HG02852 (cell line): ENCODE results near the gene FRMPD4.

Experiments
- ATAC-seq: cut with Tn5 transposase; IDR thresholded peaks from one replicate; pipeline ENCODE4 v1.9.1; 2021; ENCODE audit warnings: mild to moderate bottlenecking, moderate library complexity; ENCODE audit not compliant: unreplicated experiment

The FRMPD4 gene

DNA sequence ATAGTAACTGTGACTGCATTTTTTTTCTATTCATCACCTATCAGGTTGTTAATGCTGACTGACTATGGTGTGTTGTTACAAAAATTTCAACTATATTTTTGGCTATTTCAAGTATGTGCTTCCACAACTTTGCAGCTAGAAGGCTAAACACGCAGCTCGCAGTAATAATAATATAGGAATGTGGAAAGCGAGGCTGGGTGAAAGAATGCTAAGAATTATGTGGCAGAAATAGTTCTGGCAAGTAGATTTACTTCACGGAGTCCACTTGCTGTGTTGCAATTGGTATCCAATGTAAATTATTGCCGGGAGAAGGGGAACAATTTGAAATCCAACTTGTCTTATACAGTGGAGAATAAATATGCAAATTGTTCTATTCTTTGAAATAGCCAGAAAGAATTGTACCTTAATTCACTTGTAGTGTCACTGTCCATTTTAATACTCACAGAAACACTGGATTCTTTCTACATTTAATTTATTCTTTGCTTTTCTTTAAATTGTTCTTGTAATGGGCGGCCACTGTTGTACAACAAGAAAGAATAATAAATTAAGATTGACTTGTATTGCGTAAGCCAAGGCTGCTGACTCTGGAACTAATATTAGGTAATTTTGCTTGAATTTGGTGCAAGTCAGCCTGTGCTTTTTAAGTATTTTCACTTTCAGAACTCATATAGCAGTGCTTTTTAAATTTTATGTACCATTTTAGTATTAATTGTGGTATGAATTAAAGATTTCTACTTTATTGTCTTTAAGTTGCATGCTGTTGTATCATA lies 154.9 kb downstream of the FRMPD4 start:
- ATAC-seq = no peak

GRCh38 chrX:12297353-12297752 lies 159.1 kb downstream of the FRMPD4 start:
- ATAC-seq = no peak

- ATAC-seq = no peak
Measured at GRCh38 chrX:12301288-12301687, 163.0 kb downstream of the FRMPD4 start.

- ATAC-seq = no peak
Measured at GRCh38 chrX:12304261-12304660, 166.0 kb downstream of the FRMPD4 start.

GRCh38 chrX:12307961-12308360 lies 169.7 kb downstream of the FRMPD4 start:
- ATAC-seq = no peak

- no peak for ATAC-seq
Measured at GRCh38 chrX:12308420-12308819, 170.1 kb downstream of the FRMPD4 start.

DNA sequence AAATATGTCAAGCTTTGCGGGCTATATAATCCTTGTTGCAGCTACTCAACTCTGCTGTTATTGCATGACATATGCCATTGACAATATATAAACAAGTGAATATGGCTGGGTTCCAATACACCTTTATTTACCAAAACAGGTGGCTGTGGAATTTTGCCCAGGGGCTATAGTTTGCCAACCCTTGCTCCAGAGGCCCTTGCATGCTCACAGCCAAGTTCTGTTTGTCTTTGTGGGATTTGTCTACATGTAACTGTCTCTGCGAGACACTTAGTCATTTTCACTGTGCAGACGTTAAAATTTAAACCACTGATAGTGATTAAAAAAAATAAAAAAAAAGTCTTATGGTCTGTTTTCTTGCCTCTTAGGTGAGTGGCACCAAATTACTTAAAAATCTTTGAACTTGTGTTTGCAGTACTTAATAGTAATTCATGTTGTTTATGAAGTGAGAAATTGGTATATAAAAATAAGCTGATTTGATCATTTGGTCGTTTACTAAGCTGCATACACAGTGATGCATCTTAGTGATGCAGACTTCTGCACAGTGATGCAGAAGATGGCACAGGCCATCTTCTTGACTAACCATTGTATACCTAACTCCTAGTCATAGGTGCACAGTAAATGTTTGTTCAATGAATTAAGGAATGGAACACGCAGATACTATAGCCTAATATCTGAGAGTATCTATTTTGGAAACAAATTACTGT lies 170.9 kb downstream of the FRMPD4 start:
- no peak for ATAC-seq

- no peak for ATAC-seq
Measured at GRCh38 chrX:12309744-12310076, 171.4 kb downstream of the FRMPD4 start.

- no peak for ATAC-seq
Measured at GRCh38 chrX:12314651-12315050, 176.4 kb downstream of the FRMPD4 start.

DNA sequence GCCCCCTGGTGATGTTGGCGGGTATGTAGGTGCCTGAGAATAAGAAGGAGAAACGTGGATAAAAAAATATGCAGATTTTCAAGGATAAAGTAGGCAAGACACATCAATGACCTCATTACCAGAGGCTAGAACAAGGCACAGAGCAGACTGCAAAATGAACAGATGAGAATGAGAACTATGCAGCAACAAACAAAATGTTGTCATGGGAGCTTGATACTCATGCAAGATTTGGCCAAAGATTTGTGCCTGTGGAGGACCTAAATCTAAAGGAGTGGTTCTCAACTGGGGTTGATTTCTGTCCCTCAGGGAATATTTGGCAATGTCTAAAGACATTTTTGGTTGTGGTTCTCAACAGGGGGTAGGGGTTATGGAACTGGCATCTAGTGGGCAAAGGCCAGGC lies 177.3 kb downstream of the FRMPD4 start:
- no peak for ATAC-seq

- ATAC-seq = no peak
Measured at GRCh38 chrX:12319003-12319519, 180.8 kb downstream of the FRMPD4 start.

DNA sequence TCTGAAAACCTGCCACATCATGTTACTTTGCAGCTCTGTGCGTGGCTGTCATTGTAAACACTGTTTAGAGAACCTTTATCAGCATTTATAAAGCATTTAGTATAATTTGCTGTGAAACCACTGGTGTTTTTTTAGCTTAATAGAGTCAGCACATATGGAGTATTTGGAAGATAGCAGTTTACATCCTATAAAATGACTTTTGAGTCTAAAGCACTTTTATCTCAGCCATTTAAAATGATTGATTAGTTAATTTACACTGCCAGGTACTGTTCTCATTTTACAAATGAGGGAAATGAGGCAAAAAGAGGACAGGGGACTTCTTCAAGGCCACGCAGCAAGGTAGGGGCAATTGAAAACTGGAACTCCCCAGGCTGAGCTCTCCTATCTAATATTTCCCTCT lies 181.7 kb downstream of the FRMPD4 start:
- ATAC-seq = no peak

DNA sequence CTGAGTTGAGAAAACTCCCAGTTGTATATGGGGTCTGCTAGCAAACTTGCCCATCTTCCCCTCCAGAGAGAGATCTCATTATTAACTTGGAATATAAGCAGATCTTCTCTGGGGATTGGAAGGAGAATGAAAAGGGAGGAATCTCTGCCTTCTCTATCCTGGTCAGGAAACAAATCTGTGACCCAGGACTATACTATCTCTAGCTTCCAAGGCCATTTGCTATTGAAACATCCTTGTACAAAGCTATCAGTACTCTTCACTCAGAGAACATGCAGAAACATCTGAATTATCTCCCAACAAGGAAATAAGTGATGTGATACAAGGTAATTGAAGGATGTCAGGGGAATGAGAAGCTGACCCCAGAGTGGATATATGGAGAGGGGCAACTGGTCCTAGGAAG lies 183.8 kb downstream of the FRMPD4 start:
- no peak for ATAC-seq

DNA sequence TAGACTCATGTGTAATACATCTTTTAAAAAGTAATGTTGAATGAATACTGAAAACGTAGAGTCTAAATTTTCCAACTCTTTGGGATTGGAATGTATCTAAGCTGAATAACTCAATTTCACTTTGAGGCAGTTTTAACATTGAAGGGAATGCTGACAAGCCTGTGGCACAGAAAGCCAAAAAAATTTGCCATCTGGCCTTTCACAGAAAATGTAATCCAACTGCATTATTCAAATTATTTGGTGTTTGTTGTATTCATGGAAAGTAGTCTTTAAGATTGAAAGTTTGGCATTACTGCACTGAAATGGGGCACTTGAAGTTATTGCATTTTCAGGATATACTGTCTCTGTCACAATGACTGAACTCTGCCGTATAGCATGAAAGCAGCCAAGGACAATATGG lies 186.9 kb downstream of the FRMPD4 start:
- ATAC-seq = no peak

GRCh38 chrX:12327836-12328235 lies 189.6 kb downstream of the FRMPD4 start:
- no peak for ATAC-seq

DNA sequence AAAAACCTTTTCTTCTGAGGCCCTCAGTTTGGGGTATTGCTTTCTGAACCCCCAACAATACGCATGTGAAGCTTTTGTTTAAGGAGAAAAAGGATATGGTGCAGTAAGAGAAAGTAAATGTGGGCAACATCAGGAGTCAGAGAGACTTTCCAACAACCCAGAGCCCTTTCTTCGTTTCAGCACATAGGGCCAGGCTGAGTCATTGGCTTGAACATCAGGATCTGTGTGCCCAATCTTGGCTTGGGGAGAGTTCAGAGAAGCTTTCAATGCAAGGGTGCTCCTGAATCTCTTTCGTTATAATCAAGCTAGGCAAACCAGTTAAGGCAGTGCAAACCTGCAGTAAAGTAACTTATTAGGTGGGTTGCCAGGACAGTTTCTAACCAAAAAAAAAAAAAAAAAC lies 191.2 kb downstream of the FRMPD4 start:
- no peak for ATAC-seq

GRCh38 chrX:12330841-12331240 lies 192.6 kb downstream of the FRMPD4 start:
- no peak for ATAC-seq

DNA sequence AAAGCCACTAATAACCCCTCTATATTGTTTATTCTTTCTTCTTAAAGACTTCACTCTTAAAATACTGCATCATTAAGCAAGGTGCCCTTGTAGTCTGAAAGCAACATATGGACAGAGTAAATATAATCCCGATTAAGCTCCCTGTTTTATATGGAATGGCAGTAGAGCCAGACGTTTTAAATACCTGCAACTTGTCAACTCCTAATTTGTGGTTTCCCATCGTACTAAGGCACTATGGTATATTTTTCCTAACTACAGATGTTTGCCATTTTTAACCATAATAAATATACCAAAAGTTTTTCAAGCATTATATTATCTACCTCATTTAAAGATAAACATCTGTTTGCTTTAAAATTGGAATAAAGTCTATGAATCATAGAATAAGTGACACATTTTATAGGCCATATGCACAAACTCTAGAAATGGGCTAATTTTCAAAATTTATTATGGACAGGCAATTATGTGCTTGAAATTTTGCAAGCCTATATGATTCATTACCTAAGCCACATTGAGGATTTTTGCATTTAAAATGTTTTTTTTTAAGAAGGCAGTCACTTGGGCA lies 194.6 kb downstream of the FRMPD4 start:
- no peak for ATAC-seq

- ATAC-seq = no peak
Measured at GRCh38 chrX:12339921-12340320, 201.6 kb downstream of the FRMPD4 start.

- ATAC-seq = no peak
Measured at GRCh38 chrX:12344954-12345353, 206.7 kb downstream of the FRMPD4 start.

DNA sequence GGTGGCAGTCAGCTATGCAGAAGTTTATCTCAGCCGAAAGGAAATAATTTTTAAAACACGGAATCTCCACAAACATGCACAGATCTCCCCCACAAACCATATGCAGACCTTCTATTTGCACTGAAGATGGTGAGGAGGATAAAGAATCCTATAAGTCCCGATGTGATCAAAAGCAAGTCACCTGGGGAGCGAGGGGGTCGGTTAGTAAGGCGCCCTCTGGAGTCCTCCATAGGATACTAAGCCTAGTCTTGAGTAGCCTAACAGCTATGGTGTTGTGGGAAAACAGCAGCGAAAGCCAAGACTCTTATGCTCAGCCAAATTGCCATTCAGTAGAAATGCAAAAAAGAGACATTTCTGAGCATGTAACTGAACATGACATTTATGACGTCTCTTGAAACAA lies 210.9 kb downstream of the FRMPD4 start:
- no peak for ATAC-seq

- no peak for ATAC-seq
Measured at GRCh38 chrX:12352922-12353321, 214.6 kb downstream of the FRMPD4 start.
